Measurements from ENCODE around the gene AKAP13. TPM values are rescaled to one million over a fixed set of nuclear protein-coding genes. Genes with fewer than 3 reads are reported as not detected.

The AKAP13 gene
- total RNA-seq, 1 experiment from 2014 or later: 47.3 TPM

- H2BK20ac ChIP-seq (ENCODE audit: low read depth, low read length, poor library complexity, severe bottlenecking): no peak overlapping the region
- H3K23ac ChIP-seq (ENCODE audit: insufficient read length, low read depth, low read length): no peak overlapping the region
- no peak overlapping the region for H2AFZ ChIP-seq (ENCODE audit: low read length)
- H3K23me2 ChIP-seq (ENCODE audit: insufficient read length, low read depth, low read length, poor library complexity, severe bottlenecking): no peaks in the 10 kb centered on the region
- no peaks in the 10 kb centered on the region for H3K9me3 ChIP-seq (ENCODE audit: control insufficient read depth, low read depth, low read length)
- no peak for DNase-seq
- no peaks in the 10 kb centered on the region for H4K20me1 ChIP-seq (ENCODE audit: control insufficient read depth, insufficient read depth, insufficient read length)
- no peak overlapping the region for H3K9ac ChIP-seq (ENCODE audit: extremely low read depth, insufficient read length, low read length)
- H3K4me1 Mint-ChIP-seq: peaks cover 11 to 15% of the 10 kb centered on the region in 2 experiments
- H2BK5ac ChIP-seq (ENCODE audit: insufficient read length, low read length): no peak overlapping the region
- H2BK120ac ChIP-seq (ENCODE audit: low read depth, low read length, poor library complexity, severe bottlenecking): no peak overlapping the region
- no peak overlapping the region for H3K4ac ChIP-seq (ENCODE audit: low read depth, low read length)
- no peak overlapping the region for H2AK5ac ChIP-seq (ENCODE audit: insufficient read length, low read length)
- no peaks in the 10 kb centered on the region for H3K27me3 ChIP-seq (ENCODE audit: insufficient read depth, low read length)
- peaks cover 0 to 2% of the 10 kb centered on the region in 2 experiments; a peak in 4 of 5 replicates for H3K9me3 Mint-ChIP-seq
- no CpG with 5 or more reads among the region's 9 CpGs for WGBS (ENCODE audit: extremely low coverage, insufficient read length, low lambda C conversion rate)
- no peaks in the 10 kb centered on the region; the same call in 1 of the 2 replicates for H3K4me1 ChIP-seq (ENCODE audit: insufficient read depth, low read length)
- no peak overlapping the region for H3K27ac ChIP-seq (ENCODE audit: insufficient read length, low read depth, low read length)
- TF ChIP-seq CTCF (conservative IDR thresholded peaks at IDR 0.05): 0 out of 3 replicates have a peak, but pooled peaks have one; percentile 10
- no peak overlapping the region for H4K91ac ChIP-seq (ENCODE audit: insufficient read length, low read depth, low read length)
- H3K27ac Mint-ChIP-seq: peak overlapping the region in 1 of 3 experiments; percentile 38; a peak in 2 of 7 replicates
- peaks cover 10% of the 10 kb centered on the region for H3K27me3 Mint-ChIP-seq (ENCODE audit: low read depth)
- H3K79me2 ChIP-seq (ENCODE audit: insufficient read depth, low read length): no peaks in the 10 kb centered on the region
- H4K8ac ChIP-seq (replicated peaks; ENCODE audit: insufficient read length, low read depth, low read length): no peak overlapping the region
- H2BK15ac ChIP-seq (ENCODE audit: low read depth, low read length): no peak overlapping the region
- no peak overlapping the region for H3K4me2 ChIP-seq (ENCODE audit: insufficient read depth, insufficient read length, low read length)
- no peaks in the 10 kb centered on the region for H3K79me1 ChIP-seq (ENCODE audit: insufficient read depth, low read depth, low read length, poor library complexity, severe bottlenecking)
- H2BK12ac ChIP-seq (ENCODE audit: insufficient read length, low read depth, low read length): no peak overlapping the region
- H3K14ac ChIP-seq (ENCODE audit: insufficient read depth, low read length): no peak overlapping the region
- no peak overlapping the region for H3K4me3 Mint-ChIP-seq
- H3T11ph ChIP-seq (ENCODE audit: low read length): no peak overlapping the region
- H3K36me3 Mint-ChIP-seq (ENCODE audit: insufficient read depth in 1 of 3, low read depth in 3 of 3): no peaks in the 10 kb centered on the region; a peak in 1 of 7 replicates
- no peak overlapping the region for H3K18ac ChIP-seq (ENCODE audit: insufficient read length, low read depth, low read length)
- no peak overlapping the region for H4K5ac ChIP-seq (ENCODE audit: insufficient read length, low read depth, low read length)
- no peak overlapping the region for H3K56ac ChIP-seq (ENCODE audit: insufficient read length, low read depth, low read length)
Measured at GRCh38 chr15:85337425-85338074, 42.9 kb upstream of the AKAP13 start.
